Skeletal muscle tissue (tissue), 4 donors: ENCODE results near the gene TEX36. TPM values are rescaled to one million over a fixed set of nuclear protein-coding genes. Genes with fewer than 3 reads are reported as not detected.
"Not testable (repeated sequence)": the region's sequence is repeated elsewhere in the genome, so short reads cannot be mapped to it uniquely, and the experiment has no call there.

ENCODE experiments used
- H3K27ac ChIP-seq: one replicate; pipeline ENCODE4 v1.7.0; 2013; ENCODE audit warnings: mild to moderate bottlenecking, low read depth, low read length, inconsistent platforms
- H3K27me3 ChIP-seq, 3 donors: one replicate each; pipeline ENCODE4 v1.7.0; 2013; ENCODE audit warnings: low read length in 3 of 3; ENCODE audit not compliant: control insufficient read depth in 3 of 3, insufficient read depth in 3 of 3
- H3K36me3 ChIP-seq, 3 donors: one replicate each; pipeline ENCODE4 v1.7.0; 2013; ENCODE audit warnings: low read length in 3 of 3; ENCODE audit not compliant: control insufficient read depth in 3 of 3, insufficient read depth in 3 of 3
- H3K4me1 ChIP-seq, 3 donors: one replicate each; pipeline ENCODE4 v1.7.0; 2013; ENCODE audit warnings: low read length in 3 of 3, mild to moderate bottlenecking in 3 of 3; ENCODE audit not compliant: control insufficient read depth in 3 of 3, insufficient read depth in 3 of 3
- H3K4me3 ChIP-seq, 3 donors: one replicate each; pipeline ENCODE4 v1.7.0; 2013; ENCODE audit warnings: low read length in 3 of 3
- H3K9ac ChIP-seq, 3 donors: one replicate each; pipeline ENCODE4 v1.7.0; 2013; ENCODE audit warnings: low read length in 3 of 3, mild to moderate bottlenecking in 3 of 3, moderate library complexity in 2 of 3, low read depth in 1 of 3
- H3K9me3 ChIP-seq, 3 donors: one replicate each; pipeline ENCODE4 v1.7.0; 2013; ENCODE audit warnings: low read length in 3 of 3; ENCODE audit not compliant: control insufficient read depth in 3 of 3
- total RNA-seq: library from RNA; depleted of rRNA; stranded (reverse); fragments of >200 nt; gene quantifications from one replicate; pipeline ENCODE4 v1.2.3, GENCODE V29; 2014
- donor health status: Osteomylitis.

TEX36 gene
- not detected for total RNA-seq

DNA sequence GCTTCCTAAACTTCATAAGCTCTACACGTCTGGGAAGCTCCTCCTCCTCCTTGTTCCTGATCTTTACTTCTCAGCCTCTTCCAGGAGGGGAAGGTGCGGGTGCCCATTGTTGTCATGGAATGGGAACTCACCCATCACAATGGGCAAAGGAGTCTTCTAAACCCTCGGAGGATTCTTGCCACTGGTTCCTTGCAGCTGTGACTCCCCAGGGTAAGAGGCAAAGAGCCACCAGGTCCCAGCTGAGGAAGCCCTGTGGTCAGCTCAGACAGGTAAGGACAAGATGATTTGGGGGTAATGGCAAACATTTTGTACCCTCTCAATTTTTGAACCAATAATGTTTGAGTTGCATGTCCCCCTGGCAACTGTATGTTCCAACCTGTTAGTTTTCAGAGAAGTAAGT is at the start of gene TEX36:
Gene TEX36, minus strand, starts transcription at position 101 of the 400 bp plus-strand sequence. CDS start 174 bp downstream, outside the sequence.
- H3K36me3 ChIP-seq, result no peaks in the 10 kb centered on the region
- H3K4me3 ChIP-seq, result no peak within 1 kb of the TSS
- H3K27ac ChIP-seq, result no peak within 1 kb of the TSS
- no peak within 1 kb of the TSS for H3K9ac ChIP-seq
- no peaks in the 10 kb centered on the region for H3K9me3 ChIP-seq
- H3K27me3 ChIP-seq, result peaks cover 4 to 22% (median 6%) of the 10 kb centered on the region in 3 donors
- no peaks in the 10 kb centered on the region for H3K4me1 ChIP-seq

DNA sequence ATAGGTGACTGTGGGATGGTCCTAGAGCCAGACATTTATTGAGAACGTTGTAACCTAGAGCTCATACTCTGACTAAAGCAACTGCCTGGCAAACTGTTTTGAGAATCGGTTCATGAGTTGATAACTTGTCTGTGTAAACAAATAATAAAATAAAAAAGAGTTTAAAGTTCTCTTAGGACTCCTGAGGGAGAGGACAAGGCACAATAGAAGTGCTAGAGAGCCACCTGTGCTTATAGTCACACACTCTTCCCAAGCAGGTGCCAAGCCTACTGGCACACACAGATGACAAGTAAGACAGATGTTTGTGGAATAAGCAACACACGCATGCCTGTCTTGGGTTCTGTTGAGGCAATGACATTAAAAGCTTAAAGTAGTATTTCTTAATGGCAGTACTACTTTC is 44.5 kb upstream of the TEX36 start:
- Histone ChIP-seq H3K27me3 (no peaks in the 10 kb centered on the region), H3K4me1 (peaks cover 1 to 10% (median 3%) of the 10 kb centered on the region in 3 donors), H3K36me3 (peaks cover 44 to 77% (median 72%) of the 10 kb centered on the region in 3 donors), H3K9ac (no peak overlapping the region), H3K9me3 (no peaks in the 10 kb centered on the region), H3K27ac (no peak overlapping the region), H3K4me3 (no peak overlapping the region)

DNA sequence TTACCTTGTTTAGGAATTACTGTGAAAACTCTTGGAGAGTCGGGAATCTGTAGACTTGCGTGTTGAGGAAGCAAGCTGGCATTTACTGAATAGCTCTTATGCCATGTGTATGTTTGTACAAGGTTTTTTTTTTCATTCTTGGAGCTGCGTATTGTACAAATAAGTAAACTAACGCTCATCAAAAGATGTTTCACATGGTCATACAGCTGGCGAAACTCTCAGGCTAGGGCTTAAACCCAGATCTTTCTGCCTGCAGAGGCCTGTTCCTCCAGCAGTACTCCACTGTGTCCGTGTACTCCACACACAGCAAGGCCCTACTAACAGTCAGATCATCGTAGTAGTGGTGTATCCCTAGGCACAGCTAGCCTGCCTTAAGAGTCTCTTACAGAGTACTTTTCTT is 44.0 kb upstream of the TEX36 start:
- no peak overlapping the region for H3K9ac ChIP-seq
- no peaks in the 10 kb centered on the region for H3K27me3 ChIP-seq
- no peak overlapping the region for H3K27ac ChIP-seq
- H3K4me3 ChIP-seq, result no peak overlapping the region
- peaks cover 44 to 77% (median 72%) of the 10 kb centered on the region in 3 donors for H3K36me3 ChIP-seq
- H3K4me1 ChIP-seq, result peaks cover 0 to 5% (median 0%) of the 10 kb centered on the region in 3 donors
- no peaks in the 10 kb centered on the region for H3K9me3 ChIP-seq

DNA sequence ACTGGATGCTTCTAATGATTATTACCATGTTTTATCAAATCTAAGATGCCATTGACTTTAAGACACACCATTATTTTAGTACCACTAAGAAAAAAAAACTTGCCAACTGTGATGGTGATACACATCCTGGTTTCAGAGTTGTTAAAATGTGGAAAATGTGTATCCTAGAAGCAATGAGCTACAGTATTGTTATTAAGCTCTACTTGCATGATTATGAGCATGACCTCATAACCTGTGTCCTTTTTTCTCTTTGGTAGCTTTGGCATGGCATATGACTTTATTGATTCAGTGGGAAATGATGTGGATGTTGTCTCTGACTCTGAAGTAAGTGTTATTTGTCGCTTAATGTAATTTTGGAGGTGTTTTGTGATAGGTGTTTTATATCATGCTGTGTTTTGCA is 39.8 kb upstream of the TEX36 start:
- peaks cover 21 to 57% (median 45%) of the 10 kb centered on the region in 3 donors for H3K36me3 ChIP-seq
- no peak overlapping the region for H3K27ac ChIP-seq
- no peaks in the 10 kb centered on the region for H3K9me3 ChIP-seq
- H3K9ac ChIP-seq, result no peak overlapping the region
- H3K4me1 ChIP-seq, result peaks cover 6 to 18% (median 11%) of the 10 kb centered on the region in 3 donors
- no peak overlapping the region for H3K4me3 ChIP-seq
- no peaks in the 10 kb centered on the region for H3K27me3 ChIP-seq

DNA sequence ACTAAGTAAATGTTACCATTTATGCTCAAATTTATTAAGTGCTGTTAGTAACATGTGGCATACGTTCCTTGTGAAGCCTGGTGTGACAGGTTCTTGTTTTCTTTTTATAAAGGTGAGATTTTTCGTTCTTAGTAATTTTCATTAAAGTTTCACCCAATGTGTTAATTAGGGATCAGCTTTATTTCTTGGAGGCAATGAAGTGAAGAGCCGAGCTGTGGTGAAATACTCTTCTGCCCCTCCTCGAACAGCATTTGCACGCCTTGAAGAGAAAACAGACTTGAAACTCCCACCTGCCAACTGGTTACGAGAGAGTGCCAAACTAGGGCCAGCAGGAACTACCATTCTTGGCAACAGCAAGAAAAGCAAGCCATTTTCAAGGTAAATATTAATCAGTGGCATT is 38.1 kb upstream of the TEX36 start:
- Histone ChIP-seq H3K9me3 (no peaks in the 10 kb centered on the region), H3K27ac (no peak overlapping the region), H3K4me1 (peaks cover 6 to 18% (median 11%) of the 10 kb centered on the region in 3 donors), H3K4me3 (peak overlapping the region in 1 of 3 donors; percentile 100), H3K36me3 (peaks cover 10 to 40% (median 33%) of the 10 kb centered on the region in 3 donors), H3K27me3 (no peaks in the 10 kb centered on the region), H3K9ac (no peak overlapping the region)

DNA sequence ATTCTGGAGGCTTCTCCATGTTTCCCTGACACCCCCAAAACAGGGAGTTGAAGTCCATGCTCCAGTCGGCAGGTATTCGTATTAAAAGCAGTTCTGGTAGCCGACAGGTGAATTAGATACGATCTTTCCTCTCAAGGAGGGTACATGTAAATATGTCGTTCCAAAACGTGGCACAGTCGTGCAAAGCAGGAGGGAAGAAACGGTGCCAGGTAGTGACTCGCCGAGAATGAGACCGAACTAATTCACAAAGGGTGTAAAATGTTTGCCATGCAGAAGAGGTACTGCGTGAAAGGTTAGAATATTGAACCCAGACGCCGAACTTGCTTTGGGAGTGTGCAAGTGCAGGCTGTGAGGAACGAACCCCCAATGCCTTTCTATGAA is 37.0 kb upstream of the TEX36 start:
- Histone ChIP-seq H3K4me1 (peaks cover 6 to 18% (median 11%) of the 10 kb centered on the region in 3 donors), H3K9ac (peak overlapping the region; percentile 91 to 98 (median 98)), H3K27me3 (no peaks in the 10 kb centered on the region), H3K4me3 (peak overlapping the region; percentile 89 to 100 (median 98)), H3K27ac (peak overlapping the region; percentile 80), H3K36me3 (peaks cover 7 to 32% (median 25%) of the 10 kb centered on the region in 3 donors), H3K9me3 (no peaks in the 10 kb centered on the region)

GRCh38 chr10:125719173-125720001 is 36.4 kb upstream of the TEX36 start, which contains the start of gene EDRF1:
Gene EDRF1, plus strand, starts transcription at chr10:125719709. Its CDS starts 99 bp downstream, at chr10:125719808.
- Histone ChIP-seq H3K36me3 (peaks cover 2 to 26% (median 19%) of the 10 kb centered on the region in 3 donors), H3K4me1 (peaks cover 6 to 18% (median 11%) of the 10 kb centered on the region in 3 donors), H3K4me3 (peak within 1 kb of the TSS; percentile 89 to 100 (median 98)), H3K9ac (peak within 1 kb of the TSS; percentile 91 to 98 (median 98)), H3K9me3 (no peaks in the 10 kb centered on the region), H3K27me3 (no peaks in the 10 kb centered on the region), H3K27ac (peak within 1 kb of the TSS; percentile 80)

GRCh38 chr10:125714728-125715127 is 31.8 kb upstream of the TEX36 start:
- H3K9ac ChIP-seq, H3K9me3 ChIP-seq, H3K4me1 ChIP-seq, H3K27me3 ChIP-seq, H3K4me3 ChIP-seq, H3K27ac ChIP-seq, H3K36me3 ChIP-seq: not testable (repeated sequence)

DNA sequence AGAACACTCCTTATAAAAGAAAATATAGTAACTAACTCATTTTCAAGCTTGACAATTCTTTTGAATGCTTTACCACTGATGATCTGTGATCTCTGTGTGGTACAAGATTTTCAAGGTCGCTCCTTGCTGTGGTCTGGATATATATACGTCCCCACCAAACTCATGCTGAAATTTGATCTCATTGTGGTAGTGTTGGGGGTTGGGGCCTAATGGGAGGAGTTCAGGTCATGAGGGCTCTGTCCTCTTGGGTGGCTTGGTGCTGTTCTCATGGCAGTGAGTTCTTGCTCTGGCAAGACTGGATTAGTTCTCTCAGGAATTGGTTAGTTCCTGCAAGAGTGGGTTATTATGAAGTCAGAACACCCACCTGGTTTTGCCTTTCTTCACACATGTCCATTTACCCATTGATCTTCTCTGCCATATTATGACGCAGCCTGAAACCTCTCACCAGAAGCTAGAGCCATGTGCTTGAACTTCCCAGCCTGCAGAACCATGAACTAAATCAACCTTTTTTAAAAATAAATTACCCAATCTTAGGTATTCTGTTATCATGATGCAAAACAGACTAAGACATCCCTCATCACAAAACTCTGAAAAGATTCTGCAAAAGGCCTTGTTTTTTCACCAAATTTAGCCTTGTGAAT is 28.3 kb upstream of the TEX36 start:
- peaks cover 0 to 3% (median 0%) of the 10 kb centered on the region in 3 donors for H3K9me3 ChIP-seq
- peaks cover 0 to 4% (median 0%) of the 10 kb centered on the region in 3 donors for H3K36me3 ChIP-seq
- H3K4me1 ChIP-seq, result no peaks in the 10 kb centered on the region
- H3K27me3 ChIP-seq, result no peaks in the 10 kb centered on the region
- no peak overlapping the region for H3K27ac ChIP-seq
- H3K9ac ChIP-seq, result no peak overlapping the region
- no peak overlapping the region for H3K4me3 ChIP-seq
